HG03159 (cell line): ENCODE measurements around the gene VOPP1.
A peak's percentile ranks its signal among the peaks of the same experiment; 100 is the strongest.
"Not testable (repeated sequence)": the region's sequence is repeated elsewhere in the genome, so short reads cannot be mapped to it uniquely, and the experiment has no call there.

ENCODE experiments used
- ATAC-seq: cut with Tn5 transposase; IDR thresholded peaks from one replicate; pipeline ENCODE4 v1.9.1; 2021; ENCODE audit warnings: mild to moderate bottlenecking, moderate library complexity; ENCODE audit not compliant: unreplicated experiment

The VOPP1 gene

GRCh38 chr7:55514546-55515265 is 57.6 kb downstream of the VOPP1 start:
- no peak for ATAC-seq

DNA sequence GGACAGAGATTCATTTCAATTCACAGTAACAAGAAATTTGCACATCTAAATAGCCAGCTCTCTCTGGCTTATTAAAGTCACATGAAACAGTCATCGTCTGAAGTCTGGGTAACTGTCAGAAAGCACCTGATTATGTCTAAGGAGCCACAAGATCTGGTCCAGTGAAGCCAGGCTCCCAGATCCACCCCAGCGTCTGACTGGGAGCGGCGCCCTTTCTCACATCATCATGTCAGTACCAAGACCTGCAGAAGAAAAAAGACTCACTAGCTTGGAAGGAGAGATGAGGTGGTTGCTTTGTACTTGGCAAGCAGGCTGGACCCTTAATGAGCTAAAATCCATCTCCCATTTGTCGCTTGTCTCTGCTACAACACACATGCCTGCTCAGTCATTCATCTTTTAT is 58.4 kb downstream of the VOPP1 start:
- no peak for ATAC-seq

GRCh38 chr7:55512635-55513191 is 59.6 kb downstream of the VOPP1 start:
- ATAC-seq, result no peak

DNA sequence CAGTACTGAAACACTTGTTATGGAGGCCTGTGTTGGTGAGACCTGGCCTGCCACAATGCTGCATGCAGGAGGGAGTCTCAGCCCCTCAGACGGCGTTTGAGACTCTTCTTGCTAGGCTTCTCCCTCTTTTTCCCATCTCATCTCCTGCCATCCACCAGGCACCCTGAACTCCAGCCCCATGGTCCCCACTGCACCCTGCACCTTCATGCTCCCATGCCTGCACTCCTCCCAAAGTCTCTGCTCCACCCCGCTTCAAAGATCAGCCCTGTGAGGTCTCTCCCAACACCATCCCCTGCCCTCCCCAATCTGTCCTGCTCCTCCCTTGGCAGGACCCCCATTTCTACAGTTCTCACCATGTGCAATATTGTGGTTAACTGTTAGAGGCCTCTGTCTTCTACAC is 61.7 kb downstream of the VOPP1 start:
- peak; percentile 34 for ATAC-seq

- ATAC-seq, result not testable (repeated sequence)
Measured at GRCh38 chr7:55510206-55510605, 62.1 kb downstream of the VOPP1 start.

- no peak for ATAC-seq
Measured at GRCh38 chr7:55509322-55509721, 63.0 kb downstream of the VOPP1 start.

- peak; percentile 54 for ATAC-seq
Measured at GRCh38 chr7:55508221-55509011, 63.9 kb downstream of the VOPP1 start.

DNA sequence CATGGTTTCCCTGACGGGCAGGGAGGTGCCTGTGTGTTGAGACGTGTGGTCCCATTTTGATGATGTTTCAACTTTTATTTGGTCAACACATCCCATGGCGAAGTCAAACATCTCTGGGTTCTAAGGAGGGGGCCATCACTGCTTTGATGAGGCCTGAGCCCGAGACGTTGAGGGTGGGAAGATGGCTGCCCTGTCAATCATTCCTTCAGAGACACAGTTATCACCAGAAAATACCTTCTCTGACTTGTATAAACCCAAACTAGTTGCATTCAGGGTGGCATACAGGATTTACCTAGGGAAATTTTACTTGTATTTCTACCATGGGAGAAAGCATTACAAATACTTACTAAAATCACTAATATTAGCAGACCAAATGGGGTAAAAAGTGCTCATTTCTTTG is 64.6 kb downstream of the VOPP1 start:
- no peak for ATAC-seq

DNA sequence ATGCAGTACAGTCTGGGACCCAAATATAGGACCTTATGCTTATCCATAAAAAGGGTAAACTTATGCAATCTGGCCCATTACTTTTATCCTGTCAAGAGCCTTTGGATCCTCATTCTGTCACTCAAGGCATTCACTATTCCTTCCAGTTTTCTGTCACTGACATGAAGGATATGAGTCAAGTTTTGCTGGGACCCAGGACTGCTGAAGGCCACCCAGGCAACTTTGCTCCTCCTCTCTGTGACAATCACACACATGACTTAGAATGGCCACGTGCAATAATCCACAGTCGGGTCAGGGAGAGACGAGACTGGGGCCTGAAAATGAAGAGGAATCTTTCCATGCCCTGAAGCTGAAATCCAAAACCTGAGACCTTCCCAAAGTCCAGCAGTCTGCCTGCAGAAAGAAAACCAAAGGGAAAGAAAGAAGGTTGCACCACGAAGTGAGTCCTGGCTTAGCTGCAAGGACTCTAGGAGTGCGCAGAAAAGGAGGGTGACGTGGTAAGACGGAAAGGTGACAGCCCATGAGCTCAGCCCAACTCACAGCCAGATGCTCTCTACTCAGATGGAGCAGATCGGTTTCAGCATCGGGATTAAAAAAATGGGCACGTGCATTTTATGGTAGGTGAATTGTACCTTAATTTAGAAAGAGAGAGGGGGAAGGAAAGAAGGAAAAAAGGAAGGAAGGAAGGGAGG is 67.2 kb downstream of the VOPP1 start:
- ATAC-seq, result no peak

DNA sequence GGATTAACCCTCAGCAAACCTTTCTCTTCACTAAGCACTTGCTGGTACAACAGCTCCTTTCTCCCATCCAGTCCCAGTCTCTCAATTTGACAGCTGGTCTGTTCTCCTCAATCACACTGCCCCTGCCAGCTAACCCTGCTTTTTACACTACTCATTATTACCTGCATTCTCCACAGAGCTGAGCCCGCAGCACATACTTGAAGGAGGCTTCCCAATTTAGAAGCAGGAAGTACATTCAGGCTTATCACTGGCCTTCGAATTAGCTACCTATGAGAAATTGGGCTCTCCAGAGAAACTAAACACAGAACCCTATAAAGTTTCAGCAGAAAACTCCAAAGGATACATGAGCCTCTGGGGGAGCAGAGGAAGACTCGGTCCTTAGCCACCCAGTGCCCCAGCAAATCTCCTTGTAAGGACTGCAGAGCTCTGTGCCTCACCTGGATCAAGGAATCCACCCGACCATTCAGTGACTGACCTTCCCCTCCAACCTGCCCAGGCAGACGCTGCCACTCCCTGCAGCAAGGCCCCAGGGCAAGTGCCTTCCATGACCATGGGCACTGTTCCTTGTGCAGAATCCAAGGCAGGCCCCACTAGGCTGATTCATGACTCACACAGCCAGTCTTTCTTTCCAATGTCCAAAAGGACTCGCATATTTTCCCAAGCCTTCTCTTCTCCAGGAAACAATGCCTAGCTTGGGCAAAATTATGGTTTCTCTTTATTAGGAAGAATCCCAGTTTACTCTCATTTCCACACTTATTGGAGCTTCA is 68.0 kb downstream of the VOPP1 start:
- ATAC-seq, result no peak

DNA sequence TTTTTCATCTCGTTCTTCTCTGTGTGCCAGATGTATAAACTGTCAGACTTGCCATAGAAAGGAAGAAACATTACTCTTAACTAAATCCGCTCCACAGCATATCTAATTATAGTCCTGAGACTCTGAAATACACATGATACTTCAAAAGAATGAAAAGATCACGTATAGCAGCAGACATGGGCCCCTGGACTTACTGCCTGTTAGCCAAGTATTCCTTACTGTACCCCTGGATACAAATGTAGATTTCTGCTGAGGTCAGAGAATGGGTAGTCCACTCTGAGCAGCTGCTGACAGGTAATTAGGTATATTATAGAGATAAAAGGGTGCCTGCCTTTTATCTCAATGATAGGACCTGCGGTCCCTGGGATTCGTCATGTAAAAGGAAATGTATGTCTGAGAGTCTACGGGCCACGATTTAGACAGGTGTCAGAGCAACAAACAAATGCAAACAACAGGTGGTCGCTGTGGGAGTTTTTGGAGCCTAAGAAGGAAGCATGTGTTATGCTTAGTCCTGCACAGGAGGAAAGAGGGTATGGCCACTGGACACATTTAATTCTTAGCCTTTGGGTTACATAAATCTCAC is 69.4 kb downstream of the VOPP1 start:
- ATAC-seq, result no peak

DNA sequence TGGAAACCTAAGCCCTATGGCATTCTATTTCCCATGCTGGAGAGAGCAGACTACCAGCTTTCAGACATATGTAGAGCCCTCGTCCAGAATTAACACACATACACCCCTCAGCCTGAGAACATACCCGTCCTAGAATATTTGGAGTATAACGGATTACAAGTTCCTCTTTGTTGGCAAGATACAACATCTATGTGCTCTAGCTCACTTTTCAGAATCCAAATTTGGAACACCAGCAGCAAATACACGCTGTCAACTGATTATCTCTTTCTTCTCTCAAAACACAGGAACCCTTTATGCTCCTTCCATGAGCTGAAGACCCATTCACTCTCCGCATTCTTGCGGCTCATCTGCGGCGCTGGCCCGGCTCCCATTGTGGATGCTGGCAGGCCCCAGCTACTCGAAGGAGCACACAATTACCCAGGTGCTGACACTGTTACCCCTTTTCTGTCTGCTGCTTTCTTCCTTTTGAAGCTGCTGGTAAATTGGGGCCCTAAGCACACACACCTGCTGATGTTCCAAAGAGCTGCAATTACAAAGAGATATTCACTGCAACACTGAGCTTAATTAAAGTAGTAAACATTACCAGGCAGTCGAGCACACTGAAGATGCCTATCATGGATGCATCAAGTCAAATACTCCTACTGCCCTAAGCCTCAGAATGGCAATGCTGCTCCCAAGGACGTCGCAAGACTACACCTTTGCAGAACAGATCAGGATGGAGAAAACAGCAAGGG is 70.0 kb downstream of the VOPP1 start:
- ATAC-seq, result no peak

DNA sequence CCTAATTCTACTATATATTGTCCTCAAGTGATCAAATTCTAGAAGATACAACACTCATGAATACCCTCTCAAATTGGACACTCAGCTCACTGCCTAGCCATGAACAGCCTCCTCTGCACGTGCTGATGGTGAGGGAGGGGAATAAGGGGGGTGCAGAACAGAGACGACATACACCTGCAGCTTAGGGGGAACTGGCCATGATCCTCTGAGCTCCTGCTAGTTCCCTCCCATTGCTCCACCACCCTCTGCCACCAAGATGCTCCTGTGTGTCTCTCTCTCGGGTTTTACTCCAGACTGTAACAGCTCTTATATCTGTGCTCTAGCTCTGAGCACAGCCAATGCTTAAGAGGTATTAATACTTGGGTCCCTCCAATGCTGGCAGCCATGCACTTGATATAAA is 70.7 kb downstream of the VOPP1 start:
- ATAC-seq, result no peak

DNA sequence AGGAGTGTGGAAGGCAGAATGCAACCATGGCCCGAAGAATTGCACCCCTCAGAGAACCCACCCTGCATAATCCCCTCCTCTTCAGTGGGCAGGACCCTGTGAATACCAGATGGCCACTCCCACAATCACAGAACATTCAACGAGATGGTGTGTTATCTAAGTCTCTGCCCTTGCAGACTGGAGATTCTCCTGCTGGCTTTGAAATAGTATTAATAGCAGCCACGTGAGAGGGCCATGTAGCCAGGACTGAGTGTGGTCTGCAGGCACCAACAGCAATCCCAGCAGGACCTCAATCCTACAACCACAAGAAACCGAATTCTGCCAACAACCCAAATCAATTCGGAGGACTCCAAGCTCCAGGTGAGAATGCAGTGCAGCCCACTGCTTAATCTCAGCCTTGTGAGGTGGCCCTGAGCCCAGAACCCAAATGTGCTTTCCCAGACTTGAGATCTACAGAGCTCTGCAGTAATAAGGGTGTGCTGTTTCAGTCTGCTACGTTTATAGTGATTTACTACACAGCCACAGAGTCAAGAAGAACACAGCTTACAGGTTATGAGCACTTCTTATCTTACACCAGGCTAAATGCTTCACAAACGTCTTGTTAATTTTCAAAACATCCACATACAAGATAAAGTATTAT is 72.1 kb downstream of the VOPP1 start:
- ATAC-seq, result no peak

GRCh38 chr7:55499591-55499990 is 72.7 kb downstream of the VOPP1 start:
- ATAC-seq, result no peak

DNA sequence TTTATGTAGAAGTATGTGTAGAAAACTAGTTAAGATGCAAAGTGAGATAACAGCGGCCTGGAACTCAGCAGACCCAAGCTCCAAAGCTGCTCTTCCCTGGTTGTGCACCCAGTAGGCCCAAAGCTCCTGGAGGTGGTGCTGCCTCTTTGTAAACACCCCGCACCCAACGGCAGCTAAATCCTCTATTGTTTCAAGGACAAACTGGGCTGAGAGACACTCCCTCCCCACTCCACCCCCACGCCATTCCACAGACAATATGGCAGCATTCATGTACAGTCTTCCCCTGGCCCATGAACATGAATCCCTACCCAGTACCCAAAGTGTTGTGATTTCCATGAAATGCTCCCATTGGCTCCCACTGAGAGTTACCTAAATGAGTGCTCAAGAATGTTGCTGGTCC is 73.5 kb downstream of the VOPP1 start:
- ATAC-seq, result no peak

- no peak for ATAC-seq
Measured at GRCh38 chr7:55498142-55498541, 74.2 kb downstream of the VOPP1 start.

DNA sequence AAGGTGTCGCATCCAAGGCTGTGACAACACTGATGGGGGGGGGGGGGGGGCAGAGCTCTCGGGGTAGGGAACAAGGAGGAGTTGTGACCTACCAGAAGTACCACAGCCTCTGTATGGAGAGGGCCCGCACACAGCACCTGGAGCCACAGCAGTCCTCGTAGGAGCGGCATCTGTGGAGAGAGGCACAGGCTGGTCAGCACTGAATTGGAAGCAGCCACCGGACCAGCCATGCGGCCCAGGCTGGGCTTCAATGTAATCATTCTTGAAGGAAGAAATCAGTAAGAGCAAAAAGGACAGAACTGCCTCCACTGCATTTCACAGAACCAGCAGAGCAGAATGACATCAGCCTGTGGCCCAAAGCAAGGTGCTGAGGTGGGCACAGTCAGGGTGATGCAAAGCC is 74.8 kb downstream of the VOPP1 start:
- ATAC-seq, result no peak

DNA sequence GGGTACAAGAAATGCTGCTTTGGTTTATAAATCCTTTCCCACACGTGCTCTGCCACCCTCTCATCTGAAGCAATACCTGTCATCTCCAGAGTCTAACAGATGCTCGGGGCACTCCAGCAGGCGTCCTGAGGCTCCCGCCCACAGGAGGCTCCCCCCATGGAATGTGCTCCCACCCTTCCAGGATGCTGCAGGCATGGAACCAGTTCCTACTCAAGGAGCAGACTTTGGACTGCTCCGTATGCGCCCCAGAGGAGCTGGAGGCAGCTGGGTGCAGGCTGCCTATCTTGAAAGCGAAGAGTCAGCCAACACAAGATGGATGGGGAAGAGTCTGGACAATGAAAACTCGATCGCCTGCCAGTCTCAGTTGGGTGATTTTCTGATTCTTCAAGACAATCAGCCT is 75.4 kb downstream of the VOPP1 start:
- no peak for ATAC-seq
